ENCODE data around the gene MEIS3. TPM values are rescaled to one million over a fixed set of nuclear protein-coding genes. Genes with fewer than 3 reads are reported as not detected.

MEIS3 gene
- total RNA-seq, 2 donors from 2014 or later, result 5.6 to 7.0 TPM

- ATAC-seq (no peak), DNase-seq (no peak)
- intact Hi-C loops (cut with DNase I), result loop anchor here (2.0 to 10.0 kb wide), 4 partner anchors 77 to 261 kb away; partner anchors contain the start of genes NAPA (in 2 of the 2) and BICRA (in 1 of the 2)
Measured at GRCh38 chr19:47437500-47437899, 18.2 kb upstream of the MEIS3 start.

DNA sequence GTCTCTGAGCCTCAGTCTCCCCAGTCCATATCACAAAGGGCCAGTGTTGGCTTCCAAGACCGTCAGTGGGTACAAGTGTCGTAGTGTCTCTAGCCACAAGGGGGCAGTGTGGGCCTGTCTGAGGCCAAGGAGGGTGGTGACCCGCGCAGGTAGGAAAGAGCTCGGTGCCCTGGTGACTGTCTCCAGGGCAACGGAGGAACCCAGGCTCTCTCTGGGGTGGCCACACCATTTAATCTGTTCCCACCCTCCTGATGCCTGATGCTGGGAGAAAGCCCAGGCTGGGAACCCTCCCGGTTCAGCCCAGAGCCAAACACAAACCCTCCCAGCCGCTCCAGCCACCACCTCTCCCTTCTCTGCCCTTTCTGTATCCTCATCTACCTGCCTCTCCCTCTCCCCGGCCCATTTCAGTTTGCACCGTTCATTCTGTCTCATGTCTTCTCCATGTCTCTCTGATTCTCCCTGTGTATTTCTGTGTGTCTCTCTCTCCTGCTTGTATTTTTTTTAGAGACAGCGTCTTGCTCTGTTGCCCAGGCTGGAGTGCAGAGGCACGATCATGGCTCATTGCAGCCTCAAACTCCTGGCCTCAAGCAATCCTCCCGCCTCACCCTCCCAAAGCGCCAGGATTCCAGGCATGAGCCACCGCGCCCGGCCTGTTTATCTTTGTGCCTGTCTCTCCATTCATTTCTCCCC lies 17.5 kb upstream of the MEIS3 start:
- intact Hi-C loops (cut with DNase I), result loop anchor here (2.0 to 10.0 kb wide), 4 partner anchors 78 to 262 kb away; partner anchors contain the start of genes NAPA (in 2 of the 2) and BICRA (in 1 of the 2)
- DNase-seq, result peak; percentile 75
- ATAC-seq, result peak; percentile 91 to 94

DNA sequence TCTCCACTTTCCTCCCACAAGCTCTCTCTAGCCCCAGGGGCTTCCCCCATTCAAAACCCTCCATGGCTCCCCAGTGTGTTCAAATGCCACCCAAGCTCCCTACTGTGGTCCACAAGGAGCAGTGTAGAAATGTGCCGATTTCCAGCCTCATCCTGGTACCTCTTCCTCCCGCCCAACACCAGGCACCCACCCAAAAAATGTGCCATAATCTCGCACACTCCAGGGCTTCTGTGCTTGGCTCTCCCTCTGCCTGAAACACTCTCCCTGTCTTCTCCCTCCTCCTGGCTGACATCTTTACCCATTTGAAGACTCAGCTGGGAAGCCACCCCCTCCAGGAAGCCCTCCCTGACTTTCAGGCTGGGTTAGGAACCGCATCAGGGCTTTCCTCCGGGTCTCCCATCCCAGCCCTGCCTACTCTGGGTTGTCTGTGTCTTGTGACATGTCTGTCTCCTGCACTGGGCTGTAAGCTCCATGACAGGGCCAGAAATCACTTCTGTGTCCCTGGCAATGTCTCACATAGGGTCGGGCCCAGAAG lies 16.6 kb upstream of the MEIS3 start:
- no peak for DNase-seq
- intact Hi-C loops (cut with DNase I), result loop anchor here (2.0 to 10.0 kb wide), 4 partner anchors 79 to 263 kb away; partner anchors contain the start of genes NAPA (in 2 of the 2) and BICRA (in 1 of the 2)
- ATAC-seq, result no peak

GRCh38 chr19:47435196-47435595 lies 15.9 kb upstream of the MEIS3 start:
- ATAC-seq, result no peak
- intact Hi-C loops (cut with DNase I), result loop anchor here (5.0 to 10.0 kb wide), 2 partner anchors 82 to 170 kb away; partner anchors contain the start of genes BICRA (in 1 of the 2) and NAPA (in 1 of the 2)
- DNase-seq, result peak; percentile 3

DNA sequence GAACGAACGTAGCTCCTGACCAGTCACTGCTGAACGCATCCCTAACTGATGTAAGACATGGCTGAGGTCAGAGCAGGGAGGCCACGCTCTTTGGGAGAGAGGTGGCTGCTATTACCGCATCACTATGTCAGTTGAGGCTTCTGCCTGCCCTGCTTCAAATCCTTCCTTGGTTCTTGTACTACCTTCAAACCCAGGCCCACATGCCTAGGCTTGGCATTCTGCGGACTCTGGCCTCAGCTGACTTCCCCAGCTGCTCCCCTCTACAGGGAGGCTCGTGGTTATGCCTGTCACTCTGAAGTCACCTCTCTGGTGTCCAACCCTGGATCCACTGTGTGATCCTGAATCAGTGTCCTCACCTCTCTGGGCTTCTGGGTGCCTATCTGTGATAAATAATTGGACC lies 14.8 kb upstream of the MEIS3 start:
- ATAC-seq, result no peak
- no peak for DNase-seq
- intact Hi-C loops (cut with DNase I), result loop anchor here in 1 of 2 donors (10.0 kb wide), 1 partner anchor 171 kb away; the partner anchor contains the start of gene BICRA

DNA sequence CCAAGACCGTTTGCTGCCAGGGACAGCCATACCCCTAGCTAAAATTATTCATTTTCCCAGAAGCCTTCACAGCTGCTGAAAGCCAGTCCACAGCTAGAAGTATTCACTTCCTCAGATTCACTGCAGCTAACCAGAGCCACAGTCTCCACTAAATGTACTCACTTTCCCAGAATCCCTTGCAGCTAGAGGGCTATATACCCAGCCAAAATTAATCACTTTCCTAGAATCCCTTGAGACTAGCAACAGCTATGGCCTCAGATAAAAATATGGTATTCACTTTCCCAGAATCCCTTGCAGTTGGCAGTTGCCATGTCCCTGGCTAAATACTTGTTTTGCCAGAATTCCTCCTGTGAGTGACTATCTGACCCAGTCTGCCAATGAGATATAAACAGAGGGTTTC lies 13.8 kb upstream of the MEIS3 start:
- DNase-seq (no peak), ATAC-seq (no peak)
- intact Hi-C loops (cut with DNase I), result loop anchor here in 1 of 2 donors (10.0 kb wide), 1 partner anchor 172 kb away; the partner anchor contains the start of gene BICRA

- DNase-seq (no peak), ATAC-seq (no peak)
- intact Hi-C loops (cut with DNase I), result loop anchor here in 1 of 2 donors (10.0 kb wide), 1 partner anchor 172 kb away; the partner anchor contains the start of gene BICRA
Measured at GRCh38 chr19:47432499-47432898, 13.2 kb upstream of the MEIS3 start.

GRCh38 chr19:47432091-47432490 lies 12.8 kb upstream of the MEIS3 start:
- ATAC-seq, result no peak
- DNase-seq, result peak; percentile 12

DNA sequence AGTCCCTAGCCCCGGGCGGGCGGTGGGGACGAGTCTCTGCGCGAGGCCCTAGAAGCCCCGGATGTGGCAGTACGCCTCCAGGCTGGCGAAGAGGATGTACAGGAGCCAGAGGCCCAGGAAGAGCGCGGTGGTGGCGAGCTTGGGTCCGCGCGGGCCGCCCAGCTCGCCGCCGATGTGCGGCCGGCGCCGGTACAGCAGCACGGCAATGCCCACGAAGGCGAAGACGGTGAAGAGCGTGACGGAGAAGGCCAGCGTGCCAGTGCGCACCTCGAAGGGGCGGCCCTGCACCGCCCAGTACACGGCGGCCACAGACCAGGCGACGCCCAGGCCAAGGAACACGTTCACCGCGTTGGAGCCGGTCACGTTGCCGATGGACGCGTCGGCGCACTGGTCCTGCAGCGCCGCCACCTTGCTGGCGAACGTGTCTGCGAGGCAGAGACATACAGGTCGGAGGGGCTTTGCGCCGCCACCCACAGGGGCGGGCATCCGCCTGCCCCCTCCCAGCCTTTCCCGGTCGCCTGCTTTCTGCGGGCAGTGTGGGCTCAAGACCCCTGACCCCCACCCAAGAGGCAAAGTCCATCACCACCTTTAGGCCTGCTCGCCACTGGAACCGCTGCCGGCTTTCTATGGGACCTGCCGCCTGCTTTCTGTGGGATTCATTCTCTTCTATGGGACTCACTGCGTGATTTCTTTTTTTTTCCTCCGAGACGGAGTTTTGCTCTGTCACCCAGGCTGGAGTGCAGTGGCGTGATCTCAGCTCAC lies 10.9 kb upstream of the MEIS3 start:
- intact Hi-C loops (cut with DNase I), result loop anchor here in 1 of 2 donors (10.0 kb wide), 1 partner anchor 175 kb away; the partner anchor contains the start of gene BICRA

More at GRCh38 chr19:47432091-47432490, 12.8 kb upstream of the MEIS3 start:
- intact Hi-C loops (cut with DNase I), result loop anchor here in 1 of 2 donors (10.0 kb wide), 1 partner anchor 173 kb away; the partner anchor contains the start of gene BICRA

DNA sequence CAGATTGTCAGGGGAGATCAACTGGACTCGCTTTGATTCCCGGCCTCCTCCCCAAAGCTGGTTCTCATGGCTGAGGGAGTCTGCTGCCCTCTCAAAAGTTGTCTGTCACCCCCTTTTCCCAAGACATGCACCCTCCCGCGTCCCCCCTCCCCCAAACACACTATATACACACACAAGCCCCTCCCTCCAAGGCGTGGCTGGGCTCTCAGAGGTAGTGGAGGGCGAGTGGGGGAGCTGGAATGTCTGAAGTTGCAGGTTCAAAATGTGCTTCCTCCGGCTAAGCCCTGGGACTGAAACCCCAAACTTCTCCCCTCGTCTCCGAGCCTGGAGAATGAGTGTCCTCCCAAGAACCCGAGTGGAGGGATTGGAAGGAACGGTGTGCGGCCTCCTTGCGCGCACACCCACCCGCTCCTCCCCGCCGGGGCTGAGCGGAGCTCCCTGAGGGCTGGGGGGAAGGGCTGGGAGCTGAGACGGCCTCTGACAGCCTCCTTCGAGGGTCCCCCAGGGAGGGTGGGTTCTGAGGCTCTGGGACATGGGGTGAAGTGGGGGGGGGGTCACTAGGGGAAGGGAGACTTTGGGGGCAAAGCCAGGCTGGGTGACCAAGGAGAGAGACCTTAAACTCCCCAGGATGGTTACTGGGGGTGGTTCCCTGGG lies 9.9 kb upstream of the MEIS3 start:
- intact Hi-C loops (cut with DNase I), result no loop called here
- ATAC-seq (no peak), DNase-seq (no peak)

More for the DNA sequence above, 10.9 kb upstream of the MEIS3 start:
- DNase-seq, result no peak
- peak; percentile 16 to 25 for ATAC-seq

- DNase-seq, result peak; percentile 90
- peak; percentile 89 to 97 for ATAC-seq
- intact Hi-C loops (cut with DNase I), result no loop called here
Measured at GRCh38 chr19:47428177-47428894, 9.0 kb upstream of the MEIS3 start.

GRCh38 chr19:47427241-47428176 lies 8.2 kb upstream of the MEIS3 start:
- ATAC-seq, result peak; percentile 67 to 70
- no peak for DNase-seq
- intact Hi-C loops (cut with DNase I), result loop anchor here in 1 of 2 donors (2.0 kb wide), 1 partner anchor 131 kb away; no protein-coding TSS in a partner anchor

- DNase-seq, result no peak
- intact Hi-C loops (cut with DNase I), result no loop called here
- no peak for ATAC-seq
Measured at GRCh38 chr19:47423203-47423882, 4.0 kb upstream of the MEIS3 start.

GRCh38 chr19:47422417-47423163 lies 3.3 kb upstream of the MEIS3 start:
- intact Hi-C loops (cut with DNase I), result no loop called here
- no peak for DNase-seq
- ATAC-seq, result no peak

DNA sequence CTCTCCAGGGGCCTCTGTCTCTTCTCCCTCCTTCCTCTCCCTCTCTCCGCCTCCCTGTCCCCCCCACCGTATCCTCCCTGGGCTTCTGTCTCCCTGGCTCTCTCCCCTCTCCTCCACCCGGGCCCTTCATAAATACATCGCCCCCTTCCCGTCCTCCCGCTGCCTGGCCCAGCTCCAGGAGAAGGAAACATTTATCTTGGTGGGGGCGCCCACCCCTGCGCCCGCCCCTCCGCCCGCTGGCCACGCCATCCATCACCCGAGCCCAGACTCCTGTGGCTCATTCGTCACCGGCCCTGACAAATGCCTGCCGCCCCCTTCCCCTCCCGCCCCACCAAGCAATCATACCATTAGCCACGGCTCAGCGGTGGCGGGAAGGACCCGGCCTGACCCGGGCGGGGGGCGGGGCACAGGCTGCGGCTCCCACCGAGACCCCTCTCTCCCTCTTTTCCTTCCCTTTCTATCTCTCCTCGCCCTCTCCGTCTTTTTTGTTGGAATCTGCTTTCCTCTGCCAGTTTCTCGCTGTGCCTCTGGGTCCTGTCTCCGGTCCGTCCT lies 2.6 kb upstream of the MEIS3 start:
- ATAC-seq (no peak), DNase-seq (no peak)
- intact Hi-C loops (cut with DNase I), result no loop called here

All from left cardiac atrium (tissue), 4 donors.